Mesendoderm (in vitro differentiated cells): ENCODE data around the gene CD247.

Experiments used
- DNase-seq: peaks from one replicate; pipeline ENCODE4 v3.0.0; 2013
- H2AK5ac ChIP-seq: 2 replicates; pipeline ENCODE4 v1.6.1; 2013; ENCODE audit warnings: low read length, inconsistent platforms
- H2BK120ac ChIP-seq: 2 replicates; pipeline ENCODE4 v1.6.1; 2013; ENCODE audit warnings: low read depth, mild to moderate bottlenecking, low read length, moderate library complexity, mixed read lengths
- H2BK15ac ChIP-seq: replicated peaks from 2 replicates; pipeline ENCODE4 v1.6.1; 2013; ENCODE audit warnings: low read depth, mild to moderate bottlenecking, moderate library complexity
- H2BK5ac ChIP-seq: 2 replicates; pipeline ENCODE4 v1.6.1; 2013; ENCODE audit warnings: low read length, inconsistent platforms
- H3K18ac ChIP-seq: 2 replicates; pipeline ENCODE4 v1.6.1; 2013; ENCODE audit warnings: mild to moderate bottlenecking, low read length, mixed read lengths
- H3K23ac ChIP-seq: one replicate; pipeline ENCODE4 v1.6.1; 2013; ENCODE audit warnings: low read length
- H3K27ac ChIP-seq: 2 replicates; pipeline ENCODE4 v1.5.1; 2013; ENCODE audit warnings: low read depth, mild to moderate bottlenecking, inconsistent platforms, low read length, moderate library complexity
- H3K27me3 ChIP-seq: 2 replicates; pipeline ENCODE4 v1.6.1; 2013; ENCODE audit warnings: low read length, control low read depth, mild to moderate bottlenecking, inconsistent platforms; ENCODE audit not compliant: insufficient read depth, poor library complexity
- H3K36me3 ChIP-seq: 2 replicates; pipeline ENCODE4 v1.6.1; 2013; ENCODE audit warnings: low read length, inconsistent platforms; ENCODE audit not compliant: control insufficient read depth, insufficient read depth
- H3K4ac ChIP-seq: one replicate; pipeline ENCODE4 v1.6.1; 2013; ENCODE audit warnings: low read depth, mild to moderate bottlenecking, low read length, moderate library complexity
- H3K4me1 ChIP-seq: 2 replicates; pipeline ENCODE4 v1.6.1; 2013; ENCODE audit warnings: low read depth, low read length, inconsistent platforms; ENCODE audit not compliant: control insufficient read depth
- H3K4me2 ChIP-seq: 2 replicates; pipeline ENCODE4 v1.6.1; 2013; ENCODE audit warnings: low read length
- H3K4me3 ChIP-seq: 2 replicates; pipeline ENCODE4 v1.5.1; 2013; ENCODE audit warnings: mild to moderate bottlenecking, low read length
- H3K56ac ChIP-seq: one replicate; pipeline ENCODE4 v1.6.1; 2013; ENCODE audit warnings: low read length
- H3K79me1 ChIP-seq: 2 replicates; pipeline ENCODE4 v1.6.1; 2013; ENCODE audit warnings: low read length, inconsistent platforms
- H3K79me2 ChIP-seq: 2 replicates; pipeline ENCODE4 v1.6.1; 2013; ENCODE audit warnings: mild to moderate bottlenecking, low read length; ENCODE audit not compliant: control insufficient read depth, insufficient read depth
- H3K9ac ChIP-seq: 2 replicates; pipeline ENCODE4 v1.6.1; 2013; ENCODE audit warnings: low read length, inconsistent platforms
- H4K5ac ChIP-seq: one replicate; pipeline ENCODE4 v1.6.1; 2013; ENCODE audit warnings: low read length
- H4K8ac ChIP-seq: one replicate; pipeline ENCODE4 v1.6.1; 2013; ENCODE audit warnings: low read depth, mild to moderate bottlenecking, control low read depth, low read length, moderate library complexity
- WGBS: extraction: QIAGEN DNeasy Blood & Tissue Kit; methylation state at CpG from one replicate; pipeline ENCODE4 v1.1.7; 2013; ENCODE audit warnings: low lambda C conversion rate, missing lambda C conversion rate; ENCODE audit not compliant: insufficient coverage; ENCODE audit errors: extremely low coverage; 5-methylcytosine and 5-hydroxymethylcytosine counted together

Gene CD247

GRCh38 chr1:167401260-167401873 lies 117.0 kb downstream of the CD247 start:
- Histone ChIP-seq H3K9ac (no peak overlapping the region), H2BK120ac (no peak overlapping the region), H3K4me3 (no peak overlapping the region), H4K8ac (no peak overlapping the region), H3K4me2 (no peak overlapping the region), H3K4me1 (no peaks in the 10 kb centered on the region), H3K4ac (no peak overlapping the region), H4K5ac (no peak overlapping the region), H2BK15ac (no peak overlapping the region), H3K56ac (no peak overlapping the region), H3K18ac (no peak overlapping the region), H3K36me3 (peaks cover 3% of the 10 kb centered on the region), H3K27ac (no peak overlapping the region), H3K79me1 (no peaks in the 10 kb centered on the region), H3K79me2 (no peaks in the 10 kb centered on the region), H3K23ac (no peak overlapping the region), H2AK5ac (no peak overlapping the region), H3K27me3 (no peaks in the 10 kb centered on the region), H2BK5ac (no peak overlapping the region)
- no CpG with 5 or more reads among the region's 8 CpGs for WGBS
- peak; percentile 70 for DNase-seq

GRCh38 chr1:167400359-167400953 lies 117.9 kb downstream of the CD247 start:
- Histone ChIP-seq H3K79me2 (no peaks in the 10 kb centered on the region), H2AK5ac (no peak overlapping the region), H3K23ac (no peak overlapping the region), H2BK15ac (no peak overlapping the region), H2BK120ac (no peak overlapping the region), H3K4me2 (no peak overlapping the region), H3K4me3 (no peak overlapping the region), H3K56ac (no peak overlapping the region), H4K5ac (no peak overlapping the region), H4K8ac (no peak overlapping the region), H3K36me3 (peaks cover 3% of the 10 kb centered on the region), H2BK5ac (no peak overlapping the region), H3K79me1 (no peaks in the 10 kb centered on the region), H3K4ac (no peak overlapping the region), H3K9ac (no peak overlapping the region), H3K27me3 (no peaks in the 10 kb centered on the region), H3K27ac (no peak overlapping the region), H3K4me1 (no peaks in the 10 kb centered on the region), H3K18ac (no peak overlapping the region)
- no peak for DNase-seq
- WGBS = no CpG with 5 or more reads among the region's 2 CpGs

GRCh38 chr1:167392200-167392696 lies 126.1 kb downstream of the CD247 start:
- no CpG with 5 or more reads among the region's 7 CpGs for WGBS

GRCh38 chr1:167388976-167389375 lies 129.4 kb downstream of the CD247 start:
- Histone ChIP-seq H3K27ac (no peak overlapping the region), H2BK5ac (no peak overlapping the region), H2AK5ac (no peak overlapping the region), H3K18ac (no peak overlapping the region), H4K5ac (no peak overlapping the region), H3K23ac (no peak overlapping the region), H3K36me3 (no peaks in the 10 kb centered on the region), H3K4ac (no peak overlapping the region), H3K4me1 (no peaks in the 10 kb centered on the region), H4K8ac (no peak overlapping the region), H2BK120ac (no peak overlapping the region), H3K79me1 (no peaks in the 10 kb centered on the region), H2BK15ac (no peak overlapping the region), H3K27me3 (no peaks in the 10 kb centered on the region), H3K79me2 (no peaks in the 10 kb centered on the region), H3K9ac (no peak overlapping the region), H3K4me3 (no peak overlapping the region), H3K56ac (no peak overlapping the region), H3K4me2 (no peak overlapping the region)
- no CpG with 5 or more reads among the region's 1 CpG for WGBS
- DNase-seq = no peak

More at GRCh38 chr1:167392200-167392696, 126.1 kb downstream of the CD247 start:
- no peaks in the 10 kb centered on the region for H3K36me3 ChIP-seq
- H3K79me1 ChIP-seq = no peaks in the 10 kb centered on the region
- H3K27me3 ChIP-seq = no peaks in the 10 kb centered on the region
- H3K4ac ChIP-seq = no peak overlapping the region
- H3K4me3 ChIP-seq = no peak overlapping the region
- no peak overlapping the region for H4K5ac ChIP-seq
- H3K27ac ChIP-seq = no peak overlapping the region
- no peak overlapping the region for H4K8ac ChIP-seq
- H3K4me2 ChIP-seq = no peak overlapping the region
- no peak overlapping the region for H3K56ac ChIP-seq
- H2BK120ac ChIP-seq = no peak overlapping the region
- DNase-seq = no peak
- H2BK5ac ChIP-seq = no peak overlapping the region
- H3K79me2 ChIP-seq = no peaks in the 10 kb centered on the region
- no peaks in the 10 kb centered on the region for H3K4me1 ChIP-seq
- no peak overlapping the region for H2BK15ac ChIP-seq
- H3K23ac ChIP-seq = no peak overlapping the region
- no peak overlapping the region for H3K18ac ChIP-seq
- H3K9ac ChIP-seq = no peak overlapping the region
- no peak overlapping the region for H2AK5ac ChIP-seq

GRCh38 chr1:167387251-167387910 lies 130.9 kb downstream of the CD247 start:
- H3K27me3 ChIP-seq = no peaks in the 10 kb centered on the region
- no peak overlapping the region for H3K18ac ChIP-seq
- no peak overlapping the region for H3K4me2 ChIP-seq
- H3K79me2 ChIP-seq = no peaks in the 10 kb centered on the region
- H2BK120ac ChIP-seq = no peak overlapping the region
- no peak overlapping the region for H2AK5ac ChIP-seq
- H2BK15ac ChIP-seq = no peak overlapping the region
- no peak for DNase-seq
- H3K36me3 ChIP-seq = no peaks in the 10 kb centered on the region
- no peak overlapping the region for H3K4me3 ChIP-seq
- no CpG with 5 or more reads among the region's 7 CpGs for WGBS
- H3K56ac ChIP-seq = no peak overlapping the region
- H2BK5ac ChIP-seq = no peak overlapping the region
- H3K4ac ChIP-seq = no peak overlapping the region
- H3K79me1 ChIP-seq = no peaks in the 10 kb centered on the region
- H3K4me1 ChIP-seq = no peaks in the 10 kb centered on the region
- no peak overlapping the region for H4K8ac ChIP-seq
- H4K5ac ChIP-seq = no peak overlapping the region
- no peak overlapping the region for H3K9ac ChIP-seq
- H3K27ac ChIP-seq = no peak overlapping the region
- H3K23ac ChIP-seq = no peak overlapping the region
